Breast epithelium (tissue), 3 donors: ENCODE measurements around the gene ELANE.

Experiments used
- POLR2A ChIP-seq: fragments of 450-650 bp; IDR thresholded peaks from one replicate; pipeline ENCODE4 v1.6.1; 2016; ENCODE audit warnings: antibody characterized with exemption, mild to moderate bottlenecking, moderate library complexity
- POLR2AphosphoS5 ChIP-seq, 3 donors: sonication (generic); formaldehyde crosslinking; IDR thresholded peaks; one replicate each; pipeline ENCODE4 v1.6.1; 2017; ENCODE audit warnings: antibody characterized with exemption in 3 of 3
- TF ChIP-seq, protein P1 (sequence below), 3 donors: fragments of 450-650 bp; IDR thresholded peaks; one replicate each; pipeline ENCODE4 v1.5.1; 2016 to 2017; ENCODE audit warnings: antibody characterized with exemption in 3 of 3, mild to moderate bottlenecking in 3 of 3, moderate library complexity in 3 of 3

GRCh38 chr19:902093-902370, 49.9 kb downstream of the ELANE start:
- TF ChIP-seq, protein P1, sequence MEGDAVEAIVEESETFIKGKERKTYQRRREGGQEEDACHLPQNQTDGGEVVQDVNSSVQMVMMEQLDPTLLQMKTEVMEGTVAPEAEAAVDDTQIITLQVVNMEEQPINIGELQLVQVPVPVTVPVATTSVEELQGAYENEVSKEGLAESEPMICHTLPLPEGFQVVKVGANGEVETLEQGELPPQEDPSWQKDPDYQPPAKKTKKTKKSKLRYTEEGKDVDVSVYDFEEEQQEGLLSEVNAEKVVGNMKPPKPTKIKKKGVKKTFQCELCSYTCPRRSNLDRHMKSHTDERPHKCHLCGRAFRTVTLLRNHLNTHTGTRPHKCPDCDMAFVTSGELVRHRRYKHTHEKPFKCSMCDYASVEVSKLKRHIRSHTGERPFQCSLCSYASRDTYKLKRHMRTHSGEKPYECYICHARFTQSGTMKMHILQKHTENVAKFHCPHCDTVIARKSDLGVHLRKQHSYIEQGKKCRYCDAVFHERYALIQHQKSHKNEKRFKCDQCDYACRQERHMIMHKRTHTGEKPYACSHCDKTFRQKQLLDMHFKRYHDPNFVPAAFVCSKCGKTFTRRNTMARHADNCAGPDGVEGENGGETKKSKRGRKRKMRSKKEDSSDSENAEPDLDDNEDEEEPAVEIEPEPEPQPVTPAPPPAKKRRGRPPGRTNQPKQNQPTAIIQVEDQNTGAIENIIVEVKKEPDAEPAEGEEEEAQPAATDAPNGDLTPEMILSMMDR (IDR thresholded peaks at IDR 0.05) = no peak
- no peak for TF ChIP-seq POLR2AphosphoS5 (IDR thresholded peaks at IDR 0.05)
- no peak for TF ChIP-seq POLR2A
